ENCODE measurements around the gene S100A3. TPM values are rescaled to one million over a fixed set of nuclear protein-coding genes. Genes with fewer than 3 reads are reported as not detected.
A peak's percentile ranks its signal among the peaks of the same experiment; 100 is the strongest.

Gene S100A3
- total RNA-seq, 2 experiments from 2014 or later, result not detected

DNA sequence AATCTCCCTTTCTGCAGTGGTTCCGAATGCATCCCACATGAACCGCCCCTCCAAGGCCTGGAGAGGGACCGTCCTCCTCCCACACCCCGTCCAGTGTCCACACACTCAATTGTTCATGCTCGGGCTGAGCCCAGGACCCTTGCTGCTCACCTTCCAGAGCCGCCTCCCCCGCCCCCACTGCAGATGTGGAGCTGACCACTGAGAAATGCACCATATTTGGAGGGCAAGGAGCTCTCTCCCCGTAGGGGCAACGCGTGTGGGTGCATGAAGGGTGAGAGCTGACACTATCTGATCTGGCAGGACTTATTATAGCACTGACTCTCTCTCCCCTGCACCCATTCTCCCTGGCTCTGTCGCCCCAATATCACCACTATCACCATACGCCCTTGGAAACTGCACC lies 4.0 kb upstream of the S100A3 start:
- POLR2A ChIA-PET, result interaction anchor here (1.0 to 1.6 kb wide), 4 partner anchors 12 to 21 kb away, joined by 3 to 5 read pairs (median 4); partner anchors contain the start of genes S100A5 and S100A6
- no peak overlapping the region for H3K27ac Mint-ChIP-seq
- no peaks in the 10 kb centered on the region for H3K9me3 Mint-ChIP-seq
- H3K4me3 Mint-ChIP-seq, result no peak overlapping the region
- peaks cover 15% of the 10 kb centered on the region for H3K4me1 Mint-ChIP-seq
- H3K36me3 Mint-ChIP-seq, result no peaks in the 10 kb centered on the region
- ATAC-seq (ENCODE audit: low read depth) (no peak), DNase-seq (no peak)
- no peaks in the 10 kb centered on the region for H3K27me3 Mint-ChIP-seq

DNA sequence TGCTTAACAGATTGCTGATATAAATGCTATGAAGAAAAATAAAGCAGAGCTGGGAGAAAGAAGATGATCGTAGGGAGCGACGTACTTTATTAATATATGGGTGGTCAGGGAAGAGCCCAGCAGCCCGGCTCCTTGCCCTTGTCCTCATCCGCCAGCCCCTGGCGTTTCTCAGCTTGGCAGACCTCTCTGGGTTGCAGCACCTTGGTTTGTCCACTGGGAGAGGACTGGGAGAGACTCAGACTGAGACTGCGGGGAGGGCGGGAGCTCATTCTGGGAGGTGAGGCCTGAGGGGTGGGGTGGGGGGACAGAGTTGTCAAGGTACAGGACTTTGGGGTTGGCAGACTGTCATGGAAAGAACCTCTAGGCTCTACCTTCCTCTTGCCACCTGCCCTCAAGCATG lies 3.3 kb upstream of the S100A3 start:
- Mint-ChIP-seq H3K27me3 (no peaks in the 10 kb centered on the region), H3K27ac (no peak overlapping the region), H3K9me3 (no peaks in the 10 kb centered on the region), H3K4me3 (no peak overlapping the region), H3K36me3 (no peaks in the 10 kb centered on the region), H3K4me1 (peaks cover 15% of the 10 kb centered on the region)
- ATAC-seq (ENCODE audit: low read depth) (no peak), DNase-seq (no peak)
- POLR2A ChIA-PET, result interaction anchor here (0.6 to 1.0 kb wide), 4 partner anchors 14 to 19 kb away, joined by 3 to 4 read pairs (median 4); partner anchors contain the start of gene S100A6

DNA sequence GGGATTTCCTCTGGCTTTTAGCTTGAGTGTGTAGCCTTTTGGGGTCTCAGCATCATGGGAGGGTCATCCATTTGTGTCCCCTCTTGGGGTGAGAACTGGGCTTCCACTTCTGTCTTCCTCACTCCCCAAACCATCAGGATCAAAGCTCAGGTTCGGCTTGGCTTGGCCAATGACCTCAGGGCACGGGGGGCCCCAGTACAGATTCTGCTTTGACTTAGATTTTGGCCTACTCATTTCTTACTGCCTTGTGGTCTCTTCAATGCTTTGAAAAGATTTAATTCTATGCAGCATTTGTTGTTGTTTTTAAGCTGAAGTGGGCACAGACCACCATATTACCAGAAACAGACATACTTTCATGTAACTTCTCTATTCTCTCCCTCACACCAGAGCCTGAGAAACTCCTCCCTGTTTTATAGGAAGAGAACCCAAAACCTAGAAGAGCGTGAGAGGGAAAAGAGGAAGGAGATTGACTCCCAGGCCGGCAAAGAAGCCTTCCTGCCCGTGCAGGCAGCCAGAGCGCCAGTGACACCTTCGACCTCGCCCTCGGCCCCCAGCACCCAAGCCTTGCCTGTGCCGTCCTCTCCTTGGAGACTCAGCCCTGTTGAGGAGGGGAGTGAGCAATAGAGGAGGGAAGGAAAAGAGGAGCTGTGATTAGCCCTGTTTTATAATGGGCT lies 1.9 kb upstream of the S100A3 start:
- POLR2A ChIA-PET, result no interaction called here
- ATAC-seq (ENCODE audit: low read depth) (no peak), DNase-seq (no peak)
- Mint-ChIP-seq H3K36me3 (no peaks in the 10 kb centered on the region), H3K4me1 (peaks cover 19% of the 10 kb centered on the region), H3K27ac (peak overlapping the region; percentile 31), H3K27me3 (no peaks in the 10 kb centered on the region), H3K4me3 (no peak overlapping the region), H3K9me3 (no peaks in the 10 kb centered on the region)

DNA sequence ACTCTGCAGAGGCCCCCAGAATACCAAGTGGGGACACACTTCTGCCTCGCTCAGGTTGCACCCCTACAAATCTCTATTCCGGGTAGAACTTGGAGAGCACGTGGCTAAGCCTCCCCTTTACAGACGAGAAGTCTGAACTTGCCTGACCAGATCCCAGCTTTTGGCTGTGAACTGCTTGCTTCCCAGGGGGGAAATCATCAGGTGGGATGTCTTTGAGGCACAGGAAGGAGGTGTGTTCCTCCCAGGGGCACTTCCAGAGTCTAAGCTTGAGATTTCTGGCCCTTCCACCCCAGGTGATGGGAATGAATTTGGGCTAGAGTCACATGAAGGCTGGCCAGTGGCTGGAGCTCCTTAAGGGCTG lies 1.3 kb upstream of the S100A3 start:
- Mint-ChIP-seq H3K9me3 (no peaks in the 10 kb centered on the region), H3K4me3 (no peak overlapping the region), H3K27ac (no peak overlapping the region), H3K27me3 (no peaks in the 10 kb centered on the region), H3K36me3 (no peaks in the 10 kb centered on the region), H3K4me1 (peaks cover 25% of the 10 kb centered on the region)
- DNase-seq (no peak), ATAC-seq (ENCODE audit: low read depth) (no peak)
- POLR2A ChIA-PET, result interaction anchor here (1.0 kb wide), 1 partner anchor 14 kb away, joined by 3 read pairs; the partner anchor contains the start of gene S100A6

DNA sequence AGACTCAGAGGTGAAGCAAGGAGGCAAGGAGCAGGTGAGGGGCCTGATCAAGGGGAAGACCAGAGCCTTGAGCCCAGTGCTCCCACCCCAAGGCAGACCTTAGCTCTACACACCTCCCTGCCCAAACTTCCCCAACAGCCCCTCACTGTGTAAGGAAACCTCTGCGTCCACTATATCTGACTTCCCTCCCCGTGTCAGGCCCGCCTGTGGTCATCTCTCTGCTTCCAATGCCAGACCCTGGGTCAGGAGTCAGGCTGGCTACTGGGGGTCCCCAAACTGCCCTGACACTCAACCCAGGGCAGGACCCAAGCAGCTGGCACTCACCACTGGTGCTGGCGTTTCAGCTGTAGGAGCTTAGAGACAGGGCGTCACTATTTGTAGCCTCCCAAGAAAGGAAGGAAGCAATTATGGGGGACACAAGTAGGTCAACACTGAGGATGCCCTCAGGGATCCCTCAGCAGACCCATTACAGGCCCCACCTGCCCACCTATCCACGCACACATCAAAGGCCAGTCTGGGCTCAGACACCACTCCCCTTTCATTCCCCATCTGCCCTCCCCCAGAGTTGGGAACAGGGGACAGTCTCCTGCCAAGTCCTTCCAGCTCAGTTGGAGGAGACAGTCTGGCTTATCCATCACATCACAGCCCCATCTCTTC lies 811 bp upstream of the S100A3 start:
- Mint-ChIP-seq H3K27me3 (no peaks in the 10 kb centered on the region), H3K4me1 (peaks cover 30% of the 10 kb centered on the region), H3K9me3 (no peaks in the 10 kb centered on the region), H3K4me3 (no peak overlapping the region), H3K27ac (no peak overlapping the region), H3K36me3 (peaks cover 4% of the 10 kb centered on the region)
- DNase-seq, result no peak
- POLR2A ChIA-PET, result interaction anchor here (1.0 kb wide), 1 partner anchor 14 kb away, joined by 3 read pairs; the partner anchor contains the start of gene S100A6
- ATAC-seq (ENCODE audit: low read depth), result no peak

DNA sequence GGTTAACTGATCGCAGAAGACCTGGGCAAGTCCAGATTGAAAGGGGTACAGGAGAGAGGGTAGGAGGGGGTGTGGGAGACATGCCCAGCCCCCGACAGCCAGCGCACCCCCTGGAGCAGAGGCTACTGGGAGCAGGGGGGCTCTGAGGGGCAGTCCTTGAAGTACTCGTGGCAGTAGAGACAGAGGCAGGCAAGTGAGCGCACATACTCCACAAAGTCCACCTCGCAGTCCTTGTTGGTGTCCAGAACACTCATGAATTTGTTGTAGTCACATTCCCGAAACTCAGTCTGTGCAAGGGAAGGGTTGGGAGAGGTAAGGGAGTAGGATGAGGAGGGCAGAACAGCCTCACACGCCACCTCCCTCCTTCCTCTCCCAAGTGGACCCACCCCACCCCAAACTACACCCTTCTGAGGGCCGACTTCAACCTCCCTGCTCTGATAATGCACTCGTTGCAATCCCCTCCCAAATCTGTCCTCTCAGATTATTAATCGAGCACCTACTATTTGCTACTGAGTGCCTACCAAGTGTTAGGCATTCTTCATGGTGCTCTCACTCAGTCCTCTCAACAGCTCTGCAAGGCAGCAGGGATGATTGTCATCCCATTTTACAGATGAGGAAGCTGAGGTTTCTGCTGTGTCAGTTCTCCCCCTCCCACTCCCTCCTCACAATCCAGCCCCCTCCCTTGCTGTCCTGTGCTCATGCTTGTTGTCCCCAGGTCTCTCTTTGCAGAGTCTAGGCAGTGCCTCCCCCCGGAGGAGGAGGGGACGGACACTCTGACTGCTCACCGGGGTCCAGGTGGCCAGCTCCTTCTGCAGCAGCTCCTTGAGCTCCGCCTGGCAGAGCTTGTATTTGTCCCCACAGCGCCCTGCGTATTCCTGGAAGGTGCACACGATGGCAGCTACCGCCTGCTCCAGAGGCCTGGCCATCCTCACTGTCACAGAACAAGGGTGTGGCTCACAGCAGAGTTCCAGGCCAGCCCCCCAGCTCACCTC lies 1.2 kb downstream of the S100A3 start:
- POLR2A ChIA-PET, result interaction anchor here (0.6 to 4.6 kb wide), 2 partner anchors 13 kb away, joined by 6 to 140 read pairs; partner anchors contain the start of gene S100A6
- H3K36me3 Mint-ChIP-seq, result peaks cover 13% of the 10 kb centered on the region
- H3K27me3 Mint-ChIP-seq, result no peaks in the 10 kb centered on the region
- no peaks in the 10 kb centered on the region for H3K9me3 Mint-ChIP-seq
- DNase-seq (peak; percentile 10), ATAC-seq (ENCODE audit: low read depth) (no peak)
- peak overlapping the region; percentile 50 for H3K27ac Mint-ChIP-seq
- no peak overlapping the region for H3K4me3 Mint-ChIP-seq
- H3K4me1 Mint-ChIP-seq, result peaks cover 39% of the 10 kb centered on the region

DNA sequence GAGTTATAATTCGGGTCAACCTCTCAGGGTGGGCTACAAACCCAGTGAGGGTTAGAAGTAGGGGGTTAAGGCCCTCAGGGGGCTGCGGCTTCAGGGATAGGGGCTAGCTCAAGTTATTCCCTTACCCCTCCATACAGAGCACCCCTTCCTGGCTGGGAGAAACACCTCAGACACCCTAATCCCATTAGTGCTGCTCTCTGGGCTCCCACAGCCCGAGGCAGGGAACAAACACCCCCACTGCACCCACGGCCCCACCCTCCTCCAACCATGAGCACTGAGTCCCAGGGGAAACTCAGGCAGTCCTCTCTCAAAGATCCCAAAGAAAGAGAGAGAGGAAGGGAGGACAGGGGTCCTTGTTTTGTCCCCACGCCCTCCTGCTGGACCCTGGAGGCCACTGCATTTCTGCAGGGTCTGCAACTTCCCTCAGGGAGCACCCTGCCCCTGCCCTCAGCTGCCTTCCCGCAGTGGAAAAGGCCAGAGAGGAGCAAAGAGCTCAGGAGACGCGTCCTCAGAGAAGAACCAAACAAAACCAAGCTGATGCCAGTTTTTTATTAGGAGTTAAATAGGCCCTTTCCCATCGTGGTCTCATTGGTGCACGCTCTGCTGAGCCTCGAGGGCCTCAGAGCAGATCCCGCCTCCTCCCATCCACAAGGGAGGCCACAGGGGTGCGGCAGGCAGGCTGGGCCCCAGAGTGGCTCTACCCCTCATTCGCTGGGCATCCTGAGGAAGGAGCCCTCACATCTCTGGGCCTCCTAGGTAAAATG lies 2.1 kb downstream of the S100A3 start:
- Mint-ChIP-seq H3K9me3 (no peaks in the 10 kb centered on the region), H3K27ac (peak overlapping the region; percentile 59), H3K4me3 (no peak overlapping the region), H3K27me3 (no peaks in the 10 kb centered on the region), H3K4me1 (peaks cover 46% of the 10 kb centered on the region), H3K36me3 (peaks cover 13% of the 10 kb centered on the region)
- POLR2A ChIA-PET, result interaction anchor here (0.8 to 4.6 kb wide), 3 partner anchors 13 to 87 kb away, joined by 3 to 140 read pairs (median 20); partner anchors contain the start of genes CHTOP and S100A6
- DNase-seq, result no peak
- ATAC-seq (ENCODE audit: low read depth), result no peak

DNA sequence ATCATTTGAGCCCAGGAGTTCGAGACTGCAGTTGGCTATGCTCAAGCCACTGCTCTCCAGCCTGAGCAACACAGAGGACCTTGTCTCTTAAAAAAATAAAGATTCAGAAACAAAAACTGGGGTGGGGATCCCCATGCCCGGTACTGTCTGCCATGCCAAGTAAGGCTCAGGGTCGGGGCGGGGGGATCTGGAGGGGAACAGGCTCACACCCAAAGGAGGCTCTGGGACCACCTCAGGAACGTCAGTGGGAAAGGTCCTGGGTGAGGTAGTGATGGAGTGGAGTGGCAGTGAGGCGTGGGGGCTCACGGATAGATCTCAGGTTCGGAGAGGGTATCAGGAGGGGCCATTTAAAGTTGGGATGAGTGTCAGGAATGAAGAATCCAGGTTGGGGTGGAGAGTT lies 2.7 kb downstream of the S100A3 start:
- Mint-ChIP-seq H3K27me3 (no peaks in the 10 kb centered on the region), H3K36me3 (peaks cover 13% of the 10 kb centered on the region), H3K4me1 (peaks cover 50% of the 10 kb centered on the region), H3K4me3 (no peak overlapping the region), H3K27ac (peak overlapping the region; percentile 96), H3K9me3 (no peaks in the 10 kb centered on the region)
- ATAC-seq (ENCODE audit: low read depth) (no peak), DNase-seq (no peak)
- POLR2A ChIA-PET, result interaction anchor here (0.8 to 4.6 kb wide), 5 partner anchors 12 to 88 kb away, joined by 3 to 140 read pairs (median 19); partner anchors contain the start of genes CHTOP and S100A6

DNA sequence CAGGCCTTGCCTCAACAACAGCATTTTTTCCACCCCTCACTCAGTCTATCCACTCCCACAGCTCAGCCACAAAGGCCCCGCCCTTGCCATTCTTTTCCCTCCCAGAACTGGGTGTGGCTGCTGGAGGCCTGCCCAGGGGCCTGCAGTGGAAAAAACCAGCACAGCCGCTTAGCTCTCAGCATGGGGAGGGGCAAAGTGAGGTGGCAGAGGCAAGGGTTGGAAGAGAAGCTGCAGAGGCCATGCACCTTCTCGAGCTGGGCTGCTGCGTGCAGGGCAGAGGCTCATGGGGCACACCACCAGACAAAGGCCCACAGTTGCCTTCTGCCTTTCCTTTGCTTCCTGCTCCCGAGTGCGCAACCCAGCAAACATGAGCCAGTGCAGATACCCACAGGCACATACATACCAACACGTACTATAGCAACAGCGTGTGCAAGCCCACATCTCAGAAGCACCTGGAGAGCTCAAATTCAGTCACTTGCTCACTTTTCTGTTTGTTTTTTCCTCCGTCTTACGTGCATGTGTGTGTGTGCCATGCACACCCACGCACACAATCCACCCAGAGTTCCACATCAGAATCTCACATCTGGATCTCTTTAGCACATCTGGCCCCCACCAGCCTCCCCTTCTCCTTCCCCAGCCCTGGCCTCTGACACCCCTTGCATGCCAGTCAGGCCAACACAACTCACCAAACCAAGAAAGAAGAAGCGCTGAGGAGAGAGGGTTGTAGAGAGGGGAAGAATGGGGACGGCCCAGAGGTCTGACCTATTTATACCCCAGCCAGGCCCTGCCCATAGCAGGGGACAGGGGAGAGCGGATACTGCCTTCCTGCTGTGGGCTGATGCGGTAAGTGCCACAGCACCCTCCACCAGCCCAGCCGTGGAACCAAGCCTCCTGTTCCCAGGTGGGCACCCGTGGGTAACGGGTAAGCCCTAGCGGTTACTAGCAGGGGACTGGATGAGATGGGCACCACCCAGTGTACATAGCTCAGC lies 3.7 kb downstream of the S100A3 start, which contains the start of gene S100A4:
Gene S100A4, minus strand, starts transcription at position 740 of the 989 bp plus-strand sequence. CDS start 1,012 bp downstream, outside the sequence.
- Mint-ChIP-seq H3K9me3 (no peaks in the 10 kb centered on the region), H3K27me3 (no peaks in the 10 kb centered on the region), H3K36me3 (peaks cover 13% of the 10 kb centered on the region), H3K4me1 (peaks cover 58% of the 10 kb centered on the region), H3K4me3 (peak within 1 kb of the TSS; percentile 93), H3K27ac (peak within 1 kb of the TSS; percentile 96)
- POLR2A ChIA-PET, result interaction anchor here (0.6 to 4.6 kb wide), 12 partner anchors 9 to 445 kb away, joined by 3 to 140 read pairs (median 4); partner anchors contain the start of genes CHTOP, RPS27 and S100A6
- DNase-seq (peak; percentile 86), ATAC-seq (ENCODE audit: low read depth) (peak; percentile 81)

DNA sequence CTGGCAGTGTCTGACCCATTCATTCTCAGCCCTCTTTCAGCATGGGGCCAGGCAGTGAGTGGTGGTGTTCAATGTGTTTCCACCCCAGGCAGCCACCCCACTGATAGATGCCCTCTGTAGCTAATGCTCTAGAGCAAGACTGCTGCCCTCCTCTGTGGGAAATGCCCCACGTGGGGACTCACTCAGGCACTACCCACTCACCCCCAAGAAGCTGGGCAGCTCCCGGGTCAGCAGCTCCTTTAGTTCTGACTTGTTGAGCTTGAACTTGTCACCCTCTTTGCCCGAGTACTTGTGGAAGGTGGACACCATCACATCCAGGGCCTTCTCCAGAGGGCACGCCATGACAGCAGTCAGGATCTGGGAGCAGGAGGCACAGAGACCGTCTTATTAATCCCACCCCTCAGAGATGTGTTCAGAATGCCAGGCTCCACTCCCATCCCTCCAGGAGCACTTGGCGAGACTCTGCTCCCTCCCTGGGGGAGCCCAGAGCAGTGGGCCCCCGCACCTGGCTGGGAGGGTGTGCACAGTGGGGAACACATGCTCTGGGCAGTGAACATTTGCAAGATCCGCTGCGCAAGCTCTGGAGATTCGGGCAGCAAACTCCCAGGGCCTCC lies 4.5 kb downstream of the S100A3 start:
- no peaks in the 10 kb centered on the region for H3K9me3 Mint-ChIP-seq
- peaks cover 66% of the 10 kb centered on the region for H3K4me1 Mint-ChIP-seq
- peak overlapping the region; percentile 93 for H3K4me3 Mint-ChIP-seq
- H3K36me3 Mint-ChIP-seq, result peaks cover 13% of the 10 kb centered on the region
- ATAC-seq (ENCODE audit: low read depth) (no peak), DNase-seq (no peak)
- peak overlapping the region; percentile 96 for H3K27ac Mint-ChIP-seq
- POLR2A ChIA-PET, result interaction anchor here (0.6 to 4.6 kb wide), 12 partner anchors 10 to 446 kb away, joined by 3 to 140 read pairs (median 4); partner anchors contain the start of genes CHTOP, RPS27 and S100A6
- H3K27me3 Mint-ChIP-seq, result no peaks in the 10 kb centered on the region

DNA sequence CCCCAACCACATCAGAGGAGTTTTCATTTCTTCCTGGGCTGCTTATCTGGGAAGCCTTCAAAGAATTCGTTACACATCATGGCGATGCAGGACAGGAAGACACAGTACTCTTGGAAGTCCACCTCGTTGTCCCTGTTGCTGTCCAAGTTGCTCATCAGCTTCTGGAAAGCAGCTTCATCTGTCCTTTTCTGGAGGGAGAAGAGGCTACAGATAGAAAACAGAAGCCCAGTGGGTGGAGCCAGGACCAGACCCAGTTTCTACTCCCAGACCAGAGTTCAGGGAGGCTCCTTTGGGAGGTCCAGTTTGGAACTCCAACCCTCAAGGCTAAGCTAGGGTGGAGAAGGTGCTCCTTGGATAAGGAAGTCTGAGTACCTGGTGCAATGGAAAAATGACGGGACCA lies 5.3 kb downstream of the S100A3 start:
- peaks cover 65% of the 10 kb centered on the region for H3K4me1 Mint-ChIP-seq
- peaks cover 13% of the 10 kb centered on the region for H3K36me3 Mint-ChIP-seq
- no peaks in the 10 kb centered on the region for H3K9me3 Mint-ChIP-seq
- no peaks in the 10 kb centered on the region for H3K27me3 Mint-ChIP-seq
- no peak overlapping the region for H3K4me3 Mint-ChIP-seq
- peak overlapping the region; percentile 51 for H3K27ac Mint-ChIP-seq
- POLR2A ChIA-PET, result interaction anchor here (1.1 to 4.6 kb wide), 5 partner anchors 9 to 90 kb away, joined by 4 to 140 read pairs (median 19); partner anchors contain the start of genes CHTOP and S100A6
- ATAC-seq (ENCODE audit: low read depth) (no peak), DNase-seq (no peak)

Data from activated naive CD8-positive, alpha-beta T cell treated with anti-CD3 and anti-CD28 coated beads, Interleukin-2, amount 10 ng/mL, durations not matched to agents 7 days and 5 days (primary cell).